GM18520 (cell line): ENCODE data around the gene KRT6A.

Experiments
- ATAC-seq: cut with Tn5 transposase; IDR thresholded peaks from one replicate; pipeline ENCODE4 v1.9.1; 2021; ENCODE audit not compliant: unreplicated experiment

KRT6A gene

GRCh38 chr12:52493172-52493571 is at the start of gene KRT6A:
Gene KRT6A, minus strand, starts transcription at chr12:52493257. Its CDS starts 69 bp downstream, at chr12:52493188.
- no peak for ATAC-seq

GRCh38 chr12:52542157-52542556 is 49.1 kb upstream of the KRT6A start:
- ATAC-seq = no peak

- no peak for ATAC-seq
Observed at GRCh38 chr12:52541709-52542108, 48.7 kb upstream of the KRT6A start.

- ATAC-seq = no peak
Observed at GRCh38 chr12:52540531-52540930, 47.5 kb upstream of the KRT6A start.

- no peak for ATAC-seq
Observed at GRCh38 chr12:52539821-52540173, 46.7 kb upstream of the KRT6A start.

- no peak for ATAC-seq
Observed at GRCh38 chr12:52539083-52539820, 46.2 kb upstream of the KRT6A start.

GRCh38 chr12:52537101-52537500 is 44.0 kb upstream of the KRT6A start:
- ATAC-seq = no peak

GRCh38 chr12:52535574-52535973 is 42.5 kb upstream of the KRT6A start:
- ATAC-seq = no peak

GRCh38 chr12:52534482-52534881 is 41.4 kb upstream of the KRT6A start:
- ATAC-seq = no peak

GRCh38 chr12:52533686-52534470 is 40.8 kb upstream of the KRT6A start:
- ATAC-seq = no peak

GRCh38 chr12:52532636-52533035 is 39.6 kb upstream of the KRT6A start:
- ATAC-seq = no peak

- ATAC-seq = no peak
Observed at GRCh38 chr12:52531566-52532300, 38.7 kb upstream of the KRT6A start.

GRCh38 chr12:52530905-52531304 is 37.8 kb upstream of the KRT6A start:
- no peak for ATAC-seq

- ATAC-seq = no peak
Observed at GRCh38 chr12:52530366-52530765, 37.3 kb upstream of the KRT6A start.

GRCh38 chr12:52529846-52530245 is 36.8 kb upstream of the KRT6A start:
- no peak for ATAC-seq

GRCh38 chr12:52529417-52529816 is 36.4 kb upstream of the KRT6A start:
- no peak for ATAC-seq

- ATAC-seq = no peak
Observed at GRCh38 chr12:52528641-52529143, 35.6 kb upstream of the KRT6A start.

GRCh38 chr12:52527121-52527800 is 34.2 kb upstream of the KRT6A start:
- ATAC-seq = no peak

GRCh38 chr12:52526511-52526951 is 33.5 kb upstream of the KRT6A start:
- no peak for ATAC-seq

- ATAC-seq = no peak
Observed at GRCh38 chr12:52525661-52526499, 32.8 kb upstream of the KRT6A start.
